Nephron progenitor cell (in vitro differentiated cells): ENCODE data around the gene ADAMTS14.

ENCODE experiments used
- DNase-seq: peaks from one replicate; pipeline ENCODE4 v3.0.0; 2021
- H3K27ac Mint-ChIP-seq: 2 replicates; pipeline ENCODE4 v1.8.0; 2021; ENCODE audit warnings: mild to moderate bottlenecking, moderate library complexity, mixed read lengths
- H3K27me3 Mint-ChIP-seq: 2 replicates; pipeline ENCODE4 v1.8.0; 2021; ENCODE audit warnings: mild to moderate bottlenecking, low read depth, mixed read lengths; ENCODE audit not compliant: poor library complexity
- H3K36me3 Mint-ChIP-seq: 2 replicates; pipeline ENCODE4 v1.8.0; 2021; ENCODE audit warnings: low read depth, mixed read lengths
- H3K4me1 Mint-ChIP-seq: 2 replicates; pipeline ENCODE4 v1.8.0; 2021; ENCODE audit warnings: mixed read lengths
- H3K4me3 Mint-ChIP-seq: 2 replicates; pipeline ENCODE4 v1.8.0; 2021; ENCODE audit warnings: mild to moderate bottlenecking, moderate library complexity, mixed read lengths
- H3K9me3 Mint-ChIP-seq: 2 replicates; pipeline ENCODE4 v1.8.0; 2021; ENCODE audit warnings: mild to moderate bottlenecking, moderate library complexity, mixed read lengths
- TF ChIP-seq, protein P1 (sequence below): fragments of 200-600 bp; sonication (generic); IDR thresholded peaks from 2 replicates; pipeline ENCODE4 v1.5.0; 2021; ENCODE audit warnings: antibody characterized with exemption

The ADAMTS14 gene

DNA sequence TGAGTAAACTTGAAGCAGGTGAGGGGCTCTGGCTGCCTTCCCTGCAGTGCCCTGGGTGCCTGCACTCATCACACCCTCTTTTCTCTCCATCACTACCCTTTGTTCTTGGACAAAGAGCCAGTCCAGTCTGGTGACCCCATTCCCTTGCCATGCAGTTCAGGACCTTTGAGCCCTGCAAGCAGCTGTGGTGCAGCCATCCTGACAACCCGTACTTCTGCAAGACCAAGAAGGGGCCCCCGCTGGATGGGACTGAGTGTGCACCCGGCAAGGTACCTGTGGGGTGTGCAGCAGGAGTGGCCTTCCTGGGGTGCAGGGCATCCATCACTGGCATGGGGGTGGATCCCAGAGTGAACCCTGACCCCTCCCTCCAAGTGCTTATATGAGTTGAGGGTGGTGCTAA lies 64.2 kb downstream of the ADAMTS14 start:
- TF ChIP-seq, protein P1, sequence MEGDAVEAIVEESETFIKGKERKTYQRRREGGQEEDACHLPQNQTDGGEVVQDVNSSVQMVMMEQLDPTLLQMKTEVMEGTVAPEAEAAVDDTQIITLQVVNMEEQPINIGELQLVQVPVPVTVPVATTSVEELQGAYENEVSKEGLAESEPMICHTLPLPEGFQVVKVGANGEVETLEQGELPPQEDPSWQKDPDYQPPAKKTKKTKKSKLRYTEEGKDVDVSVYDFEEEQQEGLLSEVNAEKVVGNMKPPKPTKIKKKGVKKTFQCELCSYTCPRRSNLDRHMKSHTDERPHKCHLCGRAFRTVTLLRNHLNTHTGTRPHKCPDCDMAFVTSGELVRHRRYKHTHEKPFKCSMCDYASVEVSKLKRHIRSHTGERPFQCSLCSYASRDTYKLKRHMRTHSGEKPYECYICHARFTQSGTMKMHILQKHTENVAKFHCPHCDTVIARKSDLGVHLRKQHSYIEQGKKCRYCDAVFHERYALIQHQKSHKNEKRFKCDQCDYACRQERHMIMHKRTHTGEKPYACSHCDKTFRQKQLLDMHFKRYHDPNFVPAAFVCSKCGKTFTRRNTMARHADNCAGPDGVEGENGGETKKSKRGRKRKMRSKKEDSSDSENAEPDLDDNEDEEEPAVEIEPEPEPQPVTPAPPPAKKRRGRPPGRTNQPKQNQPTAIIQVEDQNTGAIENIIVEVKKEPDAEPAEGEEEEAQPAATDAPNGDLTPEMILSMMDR, result no peak
- Mint-ChIP-seq H3K4me1 (peaks cover 51% of the 10 kb centered on the region), H3K36me3 (no peaks in the 10 kb centered on the region), H3K9me3 (no peaks in the 10 kb centered on the region), H3K27ac (no peak overlapping the region), H3K4me3 (no peak overlapping the region), H3K27me3 (peaks cover 44% of the 10 kb centered on the region)
- DNase-seq, result no peak

DNA sequence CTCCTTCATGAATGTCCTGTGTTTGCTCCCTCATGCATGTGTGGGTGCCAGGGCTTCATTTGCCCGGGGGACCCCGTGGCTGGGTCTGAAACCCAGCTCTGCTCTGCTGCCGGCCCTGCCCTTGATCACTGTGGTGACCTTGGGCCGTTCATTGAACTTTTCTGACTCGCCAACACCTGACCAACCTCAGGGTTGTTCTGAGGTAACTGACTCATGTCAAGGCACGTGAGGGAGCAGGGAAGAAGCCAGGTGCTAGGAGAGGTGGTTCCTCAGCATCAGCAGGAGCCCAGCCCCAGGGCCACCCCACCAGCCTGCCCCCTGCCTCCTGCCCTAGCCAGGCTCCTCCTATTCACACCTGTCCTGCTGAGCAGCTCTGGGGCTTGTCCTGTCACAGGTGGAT lies 64.9 kb downstream of the ADAMTS14 start:
- Mint-ChIP-seq H3K9me3 (no peaks in the 10 kb centered on the region), H3K27ac (no peak overlapping the region), H3K4me1 (peaks cover 51% of the 10 kb centered on the region), H3K27me3 (peaks cover 45% of the 10 kb centered on the region), H3K4me3 (no peak overlapping the region), H3K36me3 (no peaks in the 10 kb centered on the region)
- TF ChIP-seq, protein P1, result no peak
- no peak for DNase-seq

DNA sequence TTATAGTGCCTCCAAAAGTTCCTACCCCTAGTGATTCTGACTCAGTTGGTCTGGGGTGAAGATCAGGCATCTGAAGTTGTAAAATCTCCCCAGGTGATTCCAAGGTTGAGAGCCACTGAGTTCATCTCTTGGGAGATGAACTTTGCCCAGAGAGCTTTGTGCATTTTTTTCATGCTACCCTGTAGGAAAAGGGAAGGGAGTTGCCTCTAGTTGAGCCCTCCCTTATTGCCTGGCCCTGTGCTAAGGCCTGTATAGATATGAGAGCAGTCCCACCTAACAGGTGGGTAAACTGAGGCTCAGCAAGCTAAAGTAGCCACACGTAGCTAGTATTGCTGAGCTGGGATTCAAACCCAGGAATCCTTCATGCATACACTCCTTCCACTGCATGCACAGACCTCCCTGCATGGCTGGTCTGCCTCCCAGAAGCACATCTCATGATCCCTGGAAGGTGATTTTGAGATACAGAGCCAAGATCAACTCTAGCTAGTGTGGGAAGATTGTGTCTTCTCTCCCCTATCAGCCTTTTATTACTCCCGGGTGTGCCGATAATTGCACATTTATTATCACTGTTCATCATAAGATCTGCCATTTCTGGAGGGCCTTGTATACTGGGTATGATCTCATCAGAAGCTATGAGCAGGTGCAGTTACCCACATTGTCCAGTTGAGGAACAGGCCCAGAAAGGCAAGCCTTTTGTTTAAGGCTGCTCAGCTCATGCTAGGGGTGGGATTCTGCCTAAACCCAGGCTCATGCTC lies 65.9 kb downstream of the ADAMTS14 start:
- Mint-ChIP-seq H3K4me1 (peaks cover 59% of the 10 kb centered on the region), H3K27me3 (peaks cover 47% of the 10 kb centered on the region), H3K4me3 (no peak overlapping the region), H3K9me3 (no peaks in the 10 kb centered on the region), H3K27ac (no peak overlapping the region), H3K36me3 (no peaks in the 10 kb centered on the region)
- TF ChIP-seq, protein P1, result peak; percentile 29
- DNase-seq, result no peak

DNA sequence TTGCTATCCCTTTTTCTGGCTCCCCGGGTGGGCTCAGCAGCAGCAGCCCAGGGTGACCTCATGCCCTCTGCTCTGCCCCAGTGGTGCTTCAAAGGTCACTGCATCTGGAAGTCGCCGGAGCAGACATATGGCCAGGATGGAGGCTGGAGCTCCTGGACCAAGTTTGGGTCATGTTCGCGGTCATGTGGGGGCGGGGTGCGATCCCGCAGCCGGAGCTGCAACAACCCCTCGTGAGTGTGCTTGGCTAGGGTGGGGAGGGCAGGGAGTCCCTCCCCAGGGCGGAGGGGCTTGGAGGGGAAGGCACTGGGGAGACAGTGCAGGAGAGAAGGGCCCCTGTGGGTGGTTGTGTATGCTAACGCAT lies 66.4 kb downstream of the ADAMTS14 start:
- no peaks in the 10 kb centered on the region for H3K9me3 Mint-ChIP-seq
- DNase-seq, result peak; percentile 29
- TF ChIP-seq, protein P1, result no peak
- H3K4me1 Mint-ChIP-seq, result peaks cover 60% of the 10 kb centered on the region
- H3K27me3 Mint-ChIP-seq, result peaks cover 41% of the 10 kb centered on the region
- H3K27ac Mint-ChIP-seq, result no peak overlapping the region
- H3K36me3 Mint-ChIP-seq, result no peaks in the 10 kb centered on the region
- H3K4me3 Mint-ChIP-seq, result no peak overlapping the region

DNA sequence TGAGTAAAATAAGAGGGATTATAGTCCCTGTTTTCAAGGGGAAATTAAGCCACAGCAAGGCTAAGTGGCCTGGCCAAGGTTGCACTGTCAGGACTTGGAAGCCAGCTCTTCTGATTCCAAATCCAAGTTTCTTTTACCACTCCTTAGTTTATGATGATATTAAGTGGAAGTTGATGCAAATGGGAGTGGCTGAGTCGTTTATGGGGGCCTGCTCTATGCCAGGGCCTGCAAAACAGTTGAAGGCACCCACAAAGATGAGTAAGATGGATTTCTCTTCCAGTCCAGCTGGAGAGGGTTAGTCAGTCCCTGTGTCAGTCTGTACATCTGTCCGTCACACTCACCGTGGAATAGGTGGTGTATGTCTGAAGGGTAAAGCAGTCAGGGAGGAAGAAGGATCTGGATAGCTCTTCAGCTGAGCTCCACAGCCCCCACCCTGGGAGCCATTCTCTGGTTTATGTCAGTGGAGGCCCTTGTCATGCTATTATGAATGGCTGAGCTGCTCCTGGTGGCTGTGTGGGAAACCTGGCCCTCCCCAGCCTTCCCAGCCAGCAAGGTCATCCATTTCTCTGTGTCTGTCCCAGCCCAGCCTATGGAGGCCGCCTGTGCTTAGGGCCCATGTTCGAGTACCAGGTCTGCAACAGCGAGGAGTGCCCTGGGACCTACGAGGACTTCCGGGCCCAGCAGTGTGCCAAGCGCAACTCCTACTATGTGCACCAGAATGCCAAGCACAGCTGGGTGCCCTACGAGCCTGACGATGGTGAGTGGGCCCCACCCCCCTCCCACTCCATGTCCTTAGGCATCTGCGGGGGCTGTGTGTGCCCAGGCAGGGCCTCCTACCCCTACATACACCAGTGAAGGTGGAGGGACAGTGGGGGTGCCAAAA lies 68.3 kb downstream of the ADAMTS14 start:
- Mint-ChIP-seq H3K9me3 (no peaks in the 10 kb centered on the region), H3K27ac (no peak overlapping the region), H3K4me3 (no peak overlapping the region), H3K36me3 (no peaks in the 10 kb centered on the region), H3K27me3 (peaks cover 34% of the 10 kb centered on the region), H3K4me1 (peaks cover 48% of the 10 kb centered on the region)
- TF ChIP-seq, protein P1, result no peak
- no peak for DNase-seq
